Measurements from ENCODE around the gene TRPV4. TPM values are rescaled to one million over a fixed set of nuclear protein-coding genes. Genes with fewer than 3 reads are reported as not detected.

Gene TRPV4
- total RNA-seq, 1 donor from 2014 or later, result 0.75 TPM

DNA sequence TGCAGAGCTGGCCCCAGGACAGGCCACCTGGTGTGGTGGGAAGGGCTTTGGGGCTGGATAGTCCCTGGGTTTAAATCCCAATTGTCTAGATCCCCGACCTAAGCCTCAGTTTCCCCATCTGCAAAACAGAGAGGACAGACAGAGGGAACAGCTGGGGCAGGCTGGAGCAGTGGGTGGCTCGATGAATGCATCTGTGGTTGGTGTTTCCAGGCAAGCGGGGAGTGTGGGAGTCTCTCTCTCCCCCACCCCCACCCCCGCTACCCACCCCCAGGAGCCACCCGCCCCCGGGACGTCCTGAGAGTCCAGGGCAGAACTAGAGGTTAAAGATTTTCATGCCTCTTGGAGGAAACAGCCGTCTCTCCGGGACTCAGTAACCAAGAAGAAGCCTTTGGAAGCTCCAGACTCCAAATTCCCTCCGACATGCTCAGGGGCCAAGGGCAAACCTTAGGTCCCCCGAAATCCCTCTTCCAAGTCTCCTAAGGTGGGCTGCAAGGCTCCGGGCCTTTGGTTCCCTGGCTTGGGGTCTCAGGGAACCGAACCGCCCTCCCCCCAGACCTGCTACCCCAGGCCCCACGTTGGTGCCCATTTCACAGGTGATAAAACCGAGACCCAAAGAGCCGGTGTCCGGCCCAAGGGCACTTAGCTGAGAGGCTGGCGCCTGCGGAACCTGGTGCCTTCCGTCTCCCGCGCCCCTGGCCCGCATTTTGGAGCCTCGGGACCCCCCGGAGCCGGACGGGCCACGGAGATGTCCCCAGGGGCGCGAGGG, 474 bp downstream of the TRPV4 start:
- H3K9ac ChIP-seq (ENCODE audit: low read length), result peak overlapping the region; percentile 71
- peaks cover 14% of the 10 kb centered on the region for H3K27me3 Mint-ChIP-seq (ENCODE audit: low read depth, unreplicated experiment)

DNA sequence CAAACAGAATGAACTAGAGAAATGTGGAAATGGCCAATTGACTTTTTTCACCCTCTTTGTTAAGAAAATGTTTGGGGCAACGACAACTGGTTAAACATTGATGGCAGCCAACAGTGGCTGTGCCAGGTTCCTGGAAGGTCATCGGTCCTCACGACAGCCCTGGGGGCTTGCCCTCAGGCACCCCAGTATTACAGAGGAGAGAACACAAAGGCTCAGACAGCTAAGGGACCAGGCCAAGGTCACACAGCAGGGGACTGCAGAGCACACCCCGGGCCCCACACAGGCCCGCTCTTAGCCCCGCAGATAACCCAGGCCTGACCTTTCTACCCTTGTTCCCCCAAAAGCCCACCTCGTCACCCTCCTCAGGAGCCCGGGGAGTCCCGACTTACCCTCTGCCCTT, 1.3 kb downstream of the TRPV4 start:
- Histone ChIP-seq H3K4me2 (ENCODE audit: low read length) (no peak overlapping the region), H3K27ac (ENCODE audit: low read depth, low read length) (no peak overlapping the region), H3K79me2 (ENCODE audit: insufficient read depth, low read length) (no peaks in the 10 kb centered on the region), H3K36me3 (ENCODE audit: insufficient read depth, low read length) (no peaks in the 10 kb centered on the region), H4K20me1 (ENCODE audit: insufficient read depth, low read length) (peaks cover 10% of the 10 kb centered on the region), H3K4me1 (ENCODE audit: insufficient read depth, low read length) (no peaks in the 10 kb centered on the region), H3K4me3 (ENCODE audit: insufficient read depth, low read depth, low read length) (no peak overlapping the region), H3K9ac (ENCODE audit: low read length) (no peak overlapping the region), H3K27me3 (ENCODE audit: insufficient read depth, low read length) (peaks cover 11% of the 10 kb centered on the region), H2AFZ (ENCODE audit: low read depth, low read length) (no peak overlapping the region), H3K9me3 (ENCODE audit: insufficient read depth, low read depth, low read length) (no peaks in the 10 kb centered on the region)
- H3K27me3 Mint-ChIP-seq (ENCODE audit: low read depth, unreplicated experiment), result peaks cover 14% of the 10 kb centered on the region
- no peak overlapping the region for H3K4me3 Mint-ChIP-seq (ENCODE audit: unreplicated experiment)
- FAIRE-seq (no peak), DNase-seq (ENCODE audit: low read depth) (no peak)
- no peaks in the 10 kb centered on the region for H3K9me3 Mint-ChIP-seq (ENCODE audit: unreplicated experiment)
- H3K27ac Mint-ChIP-seq (ENCODE audit: unreplicated experiment), result no peak overlapping the region
- H3K4me1 Mint-ChIP-seq (ENCODE audit: low read depth, unreplicated experiment), result no peaks in the 10 kb centered on the region
- no peaks in the 10 kb centered on the region for H3K36me3 Mint-ChIP-seq (ENCODE audit: low read depth, unreplicated experiment)
- TF ChIP-seq, protein P1, sequence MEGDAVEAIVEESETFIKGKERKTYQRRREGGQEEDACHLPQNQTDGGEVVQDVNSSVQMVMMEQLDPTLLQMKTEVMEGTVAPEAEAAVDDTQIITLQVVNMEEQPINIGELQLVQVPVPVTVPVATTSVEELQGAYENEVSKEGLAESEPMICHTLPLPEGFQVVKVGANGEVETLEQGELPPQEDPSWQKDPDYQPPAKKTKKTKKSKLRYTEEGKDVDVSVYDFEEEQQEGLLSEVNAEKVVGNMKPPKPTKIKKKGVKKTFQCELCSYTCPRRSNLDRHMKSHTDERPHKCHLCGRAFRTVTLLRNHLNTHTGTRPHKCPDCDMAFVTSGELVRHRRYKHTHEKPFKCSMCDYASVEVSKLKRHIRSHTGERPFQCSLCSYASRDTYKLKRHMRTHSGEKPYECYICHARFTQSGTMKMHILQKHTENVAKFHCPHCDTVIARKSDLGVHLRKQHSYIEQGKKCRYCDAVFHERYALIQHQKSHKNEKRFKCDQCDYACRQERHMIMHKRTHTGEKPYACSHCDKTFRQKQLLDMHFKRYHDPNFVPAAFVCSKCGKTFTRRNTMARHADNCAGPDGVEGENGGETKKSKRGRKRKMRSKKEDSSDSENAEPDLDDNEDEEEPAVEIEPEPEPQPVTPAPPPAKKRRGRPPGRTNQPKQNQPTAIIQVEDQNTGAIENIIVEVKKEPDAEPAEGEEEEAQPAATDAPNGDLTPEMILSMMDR (IDR thresholded peaks at IDR 0.05; ENCODE audit: insufficient read depth, low read depth, low read length), result no peak
- no peak for TF ChIP-seq EZH2 (IDR thresholded peaks at IDR 0.05; ENCODE audit: insufficient read depth, low read length)

More for the DNA sequence above, 474 bp downstream of the TRPV4 start:
- Histone ChIP-seq H3K27me3 (ENCODE audit: insufficient read depth, low read length) (peaks cover 11% of the 10 kb centered on the region), H4K20me1 (ENCODE audit: insufficient read depth, low read length) (peaks cover 5% of the 10 kb centered on the region), H3K36me3 (ENCODE audit: insufficient read depth, low read length) (no peaks in the 10 kb centered on the region), H3K27ac (ENCODE audit: low read depth, low read length) (no peak overlapping the region), H3K9me3 (ENCODE audit: insufficient read depth, low read depth, low read length) (no peaks in the 10 kb centered on the region), H3K79me2 (ENCODE audit: insufficient read depth, low read length) (no peaks in the 10 kb centered on the region), H2AFZ (ENCODE audit: low read depth, low read length) (peak overlapping the region; percentile 56), H3K4me3 (ENCODE audit: insufficient read depth, low read depth, low read length) (peak overlapping the region; percentile 56), H3K4me1 (ENCODE audit: insufficient read depth, low read length) (no peaks in the 10 kb centered on the region), H3K4me2 (ENCODE audit: low read length) (peak overlapping the region; percentile 83)
- no peak overlapping the region for H3K27ac Mint-ChIP-seq (ENCODE audit: unreplicated experiment)
- H3K4me1 Mint-ChIP-seq (ENCODE audit: low read depth, unreplicated experiment), result no peaks in the 10 kb centered on the region
- no peak for DNase-seq (ENCODE audit: low read depth)
- no peak for TF ChIP-seq EZH2 (IDR thresholded peaks at IDR 0.05; ENCODE audit: insufficient read depth, low read length)
- TF ChIP-seq, protein P1 (IDR thresholded peaks at IDR 0.05; ENCODE audit: insufficient read depth, low read depth, low read length), result no peak
- H3K9me3 Mint-ChIP-seq (ENCODE audit: unreplicated experiment), result no peaks in the 10 kb centered on the region
- no peaks in the 10 kb centered on the region for H3K36me3 Mint-ChIP-seq (ENCODE audit: low read depth, unreplicated experiment)
- H3K4me3 Mint-ChIP-seq (ENCODE audit: unreplicated experiment), result peak overlapping the region; percentile 60
- no peak for FAIRE-seq

DNA sequence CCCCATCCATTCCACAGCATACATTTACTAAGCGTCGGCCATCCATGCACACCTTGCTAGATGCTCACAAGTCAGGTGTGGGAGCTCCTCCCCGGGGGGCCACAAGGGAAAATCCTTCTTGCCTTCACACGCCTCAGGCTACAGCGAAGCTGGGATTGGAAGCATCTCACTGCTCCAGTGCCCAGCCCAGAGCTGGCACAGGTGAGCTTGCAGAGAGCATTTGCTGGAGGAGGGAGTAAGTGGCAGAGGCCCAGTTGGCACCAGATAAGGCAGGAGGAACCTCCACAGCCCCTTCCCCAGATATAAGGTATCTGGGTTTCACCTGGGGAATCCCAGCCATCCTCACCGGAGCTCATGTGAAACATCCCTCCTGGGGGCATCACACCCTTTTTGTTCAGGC, 1.8 kb downstream of the TRPV4 start:
- H2AFZ ChIP-seq (ENCODE audit: low read depth, low read length), result no peak overlapping the region
- H4K20me1 ChIP-seq (ENCODE audit: insufficient read depth, low read length), result peaks cover 15% of the 10 kb centered on the region
- Mint-ChIP-seq H3K9me3 (ENCODE audit: unreplicated experiment) (no peaks in the 10 kb centered on the region), H3K4me3 (ENCODE audit: unreplicated experiment) (no peak overlapping the region), H3K27me3 (ENCODE audit: low read depth, unreplicated experiment) (peaks cover 17% of the 10 kb centered on the region), H3K36me3 (ENCODE audit: low read depth, unreplicated experiment) (no peaks in the 10 kb centered on the region), H3K4me1 (ENCODE audit: low read depth, unreplicated experiment) (no peaks in the 10 kb centered on the region), H3K27ac (ENCODE audit: unreplicated experiment) (no peak overlapping the region)
- FAIRE-seq (no peak), DNase-seq (ENCODE audit: low read depth) (no peak)
- H3K4me1 ChIP-seq (ENCODE audit: insufficient read depth, low read length), result no peaks in the 10 kb centered on the region
- no peaks in the 10 kb centered on the region for H3K79me2 ChIP-seq (ENCODE audit: insufficient read depth, low read length)
- no peak overlapping the region for H3K9ac ChIP-seq (ENCODE audit: low read length)
- H3K9me3 ChIP-seq (ENCODE audit: insufficient read depth, low read depth, low read length), result no peaks in the 10 kb centered on the region
- TF ChIP-seq, protein P1 (IDR thresholded peaks at IDR 0.05; ENCODE audit: insufficient read depth, low read depth, low read length), result no peak
- TF ChIP-seq EZH2 (IDR thresholded peaks at IDR 0.05; ENCODE audit: insufficient read depth, low read length), result no peak
- no peak overlapping the region for H3K4me2 ChIP-seq (ENCODE audit: low read length)
- H3K4me3 ChIP-seq (ENCODE audit: insufficient read depth, low read depth, low read length), result no peak overlapping the region
- H3K27ac ChIP-seq (ENCODE audit: low read depth, low read length), result no peak overlapping the region
- peaks cover 11% of the 10 kb centered on the region for H3K27me3 ChIP-seq (ENCODE audit: insufficient read depth, low read length)
- H3K36me3 ChIP-seq (ENCODE audit: insufficient read depth, low read length), result no peaks in the 10 kb centered on the region

Data from astrocyte (in vitro differentiated cells and primary cell).